ENCODE results near the gene GRAMD1A. TPM values are rescaled to one million over a fixed set of nuclear protein-coding genes. Genes with fewer than 3 reads are reported as not detected.

The GRAMD1A gene
- total RNA-seq, 1 experiment from 2014 or later = 14.1 TPM

GRCh38 chr19:35053667-35054293 is 53.7 kb downstream of the GRAMD1A start:
- DNase-seq (ENCODE audit: low read depth) = no peak

- no peak for DNase-seq (ENCODE audit: low read depth)
Measured at GRCh38 chr19:35054626-35055025, 54.5 kb downstream of the GRAMD1A start.

- DNase-seq (ENCODE audit: low read depth) = peak; percentile 26
Measured at GRCh38 chr19:35055715-35056179, 55.6 kb downstream of the GRAMD1A start.

GRCh38 chr19:35056513-35057063 is 56.5 kb downstream of the GRAMD1A start:
- DNase-seq (ENCODE audit: low read depth) = no peak

GRCh38 chr19:35058370-35058769 is 58.2 kb downstream of the GRAMD1A start:
- DNase-seq (ENCODE audit: low read depth) = no peak

GRCh38 chr19:35059006-35059798 is 59.1 kb downstream of the GRAMD1A start:
- no peak for DNase-seq (ENCODE audit: low read depth)

- DNase-seq (ENCODE audit: low read depth) = no peak
Measured at GRCh38 chr19:35059799-35060091, 59.6 kb downstream of the GRAMD1A start.

- DNase-seq (ENCODE audit: low read depth) = no peak
Measured at GRCh38 chr19:35060160-35060855, 60.2 kb downstream of the GRAMD1A start.

- DNase-seq (ENCODE audit: low read depth) = peak; percentile 78
Measured at GRCh38 chr19:35061583-35062373, 61.7 kb downstream of the GRAMD1A start.

- no peak for DNase-seq (ENCODE audit: low read depth)
Measured at GRCh38 chr19:35062942-35063341, 62.8 kb downstream of the GRAMD1A start.

- peak; percentile 57 for DNase-seq (ENCODE audit: low read depth)
Measured at GRCh38 chr19:35063940-35064818, 64.1 kb downstream of the GRAMD1A start.

- no peak for DNase-seq (ENCODE audit: low read depth)
Measured at GRCh38 chr19:35065574-35065973, 65.5 kb downstream of the GRAMD1A start.

- no peak for DNase-seq (ENCODE audit: low read depth)
Measured at GRCh38 chr19:35066121-35066520, 66.0 kb downstream of the GRAMD1A start.

GRCh38 chr19:35066691-35067563 is 66.8 kb downstream of the GRAMD1A start:
- DNase-seq (ENCODE audit: low read depth) = peak; percentile 92

- no peak for DNase-seq (ENCODE audit: low read depth)
Measured at GRCh38 chr19:35068941-35069634, 69.0 kb downstream of the GRAMD1A start.

GRCh38 chr19:35069696-35070095 is 69.6 kb downstream of the GRAMD1A start:
- DNase-seq (ENCODE audit: low read depth) = no peak

- no peak for DNase-seq (ENCODE audit: low read depth)
Measured at GRCh38 chr19:35070471-35070870, 70.3 kb downstream of the GRAMD1A start.

GRCh38 chr19:35073516-35073915 is 73.4 kb downstream of the GRAMD1A start:
- no peak for DNase-seq (ENCODE audit: low read depth)

- DNase-seq (ENCODE audit: low read depth) = no peak
Measured at GRCh38 chr19:35073941-35074340, 73.8 kb downstream of the GRAMD1A start.

All from Daoy (cell line).